SK-N-SH treated with all-trans-retinoic acid at 6 μM for 48 hours (cell line): ENCODE measurements around the gene B3GNT9.

Source experiments
- BACH2 ChIP-seq: fragments of 250-450 bp; sonication (Bioruptor Pico); IDR thresholded peaks from 2 replicates; pipeline ENCODE4 v1.9.0; 2021; ENCODE audit warnings: mild to moderate bottlenecking, borderline replicate concordance
- CREB5 ChIP-seq: fragments of 250-450 bp; sonication (Bioruptor Pico); IDR thresholded peaks from 2 replicates; pipeline ENCODE4 v1.5.1; 2020; ENCODE audit warnings: low read depth, mild to moderate bottlenecking, moderate library complexity
- CSDC2 ChIP-seq: fragments of 250-450 bp; sonication (Bioruptor Pico); IDR thresholded peaks from 2 replicates; pipeline ENCODE4 v1.5.0; 2020; ENCODE audit warnings: mild to moderate bottlenecking, moderate library complexity
- CSRNP3 ChIP-seq: fragments of 250-450 bp; sonication (Bioruptor Pico); IDR thresholded peaks from 2 replicates; pipeline ENCODE4 v1.5.1; 2021; ENCODE audit warnings: mild to moderate bottlenecking, moderate library complexity
- PATZ1 ChIP-seq: fragments of 250-450 bp; sonication (Bioruptor Pico); IDR thresholded peaks from 2 replicates; pipeline ENCODE4 v1.8.0; 2020; ENCODE audit warnings: mild to moderate bottlenecking, moderate library complexity, borderline replicate concordance
- RARB ChIP-seq: fragments of 250-450 bp; sonication (Bioruptor Pico); IDR thresholded peaks from 2 replicates; pipeline ENCODE4 v1.8.0; 2021; ENCODE audit warnings: mild to moderate bottlenecking, moderate library complexity
- SNAI2 ChIP-seq: fragments of 250-450 bp; sonication (Bioruptor Pico); IDR thresholded peaks from 2 replicates; pipeline ENCODE4 v1.5.0; 2020; ENCODE audit warnings: mild to moderate bottlenecking, moderate library complexity
- TCF4 ChIP-seq: fragments of 250-450 bp; sonication (Bioruptor Pico); IDR thresholded peaks from 2 replicates; pipeline ENCODE4 v1.8.0; 2021; ENCODE audit warnings: mild to moderate bottlenecking, moderate library complexity, borderline replicate concordance
- TOX ChIP-seq: fragments of 250-450 bp; sonication (Bioruptor Pico); IDR thresholded peaks from 2 replicates; pipeline ENCODE4 v1.8.0; 2021; ENCODE audit warnings: mild to moderate bottlenecking, moderate library complexity, borderline replicate concordance
- ZFP3 ChIP-seq: fragments of 250-450 bp; sonication (Bioruptor Pico); IDR thresholded peaks from 2 replicates; pipeline ENCODE4 v1.5.0; 2020; ENCODE audit warnings: mild to moderate bottlenecking, moderate library complexity
- ZFP30 ChIP-seq: fragments of 450-650 bp; formaldehyde crosslinking; IDR thresholded peaks from 2 replicates; pipeline ENCODE4 v1.5.0; 2022; ENCODE audit warnings: mild to moderate bottlenecking, moderate library complexity
- ZNF70 ChIP-seq: fragments of 450-650 bp; formaldehyde crosslinking; IDR thresholded peaks from 2 replicates; pipeline ENCODE4 v1.5.0; 2020; ENCODE audit warnings: mild to moderate bottlenecking, moderate library complexity

- TF ChIP-seq CREB5 (no peak), RARB (no peak), BACH2 (CRISPR knock-in tag) (no peak), CSDC2 (no peak), CSRNP3 (no peak), TOX (CRISPR knock-in tag) (no peak), ZNF70 (CRISPR knock-in tag) (no peak), SNAI2 (CRISPR knock-in tag) (no peak), PATZ1 (CRISPR knock-in tag) (no peak), ZFP3 (CRISPR knock-in tag) (no peak), ZFP30 (CRISPR knock-in tag) (no peak), TCF4 (CRISPR knock-in tag) (no peak)
Measured at GRCh38 chr16:67179421-67180080, 28.8 kb upstream of the B3GNT9 start.
